Esophagus (tissue), 2 donors: ENCODE data around the gene APRT. TPM values are rescaled to one million over a fixed set of nuclear protein-coding genes. Genes with fewer than 3 reads are reported as not detected.

Experiments used
- H3K27ac ChIP-seq, 2 donors: one replicate each; pipeline ENCODE4 v1.5.1; 2013; ENCODE audit warnings: low read depth in 2 of 2, mild to moderate bottlenecking in 2 of 2, inconsistent platforms in 1 of 2, low read length in 1 of 2, moderate library complexity in 1 of 2
- H3K27me3 ChIP-seq, 2 donors: one replicate each; pipeline ENCODE4 v1.6.1; 2013; ENCODE audit warnings: low read length in 2 of 2, control low read depth in 1 of 2, mild to moderate bottlenecking in 1 of 2; ENCODE audit not compliant: insufficient read depth in 2 of 2, control insufficient read depth in 1 of 2
- H3K36me3 ChIP-seq, 2 donors: one replicate each; pipeline ENCODE4 v1.6.1; 2013; ENCODE audit warnings: low read length in 1 of 2; ENCODE audit not compliant: control insufficient read depth in 2 of 2, insufficient read depth in 2 of 2
- H3K4me1 ChIP-seq, 2 donors: one replicate each; pipeline ENCODE4 v1.6.1; 2013; ENCODE audit warnings: low read length in 1 of 2; ENCODE audit not compliant: control insufficient read depth in 2 of 2, insufficient read depth in 2 of 2
- H3K4me3 ChIP-seq, 2 donors: one replicate each; pipeline ENCODE4 v1.5.1; 2013; ENCODE audit warnings: low read length in 2 of 2, mild to moderate bottlenecking in 2 of 2, low read depth in 1 of 2, moderate library complexity in 1 of 2
- H3K9me3 ChIP-seq, 2 donors: one replicate each; pipeline ENCODE4 v1.6.1; 2013; ENCODE audit warnings: mild to moderate bottlenecking in 2 of 2, low read depth in 1 of 2, low read length in 1 of 2, moderate library complexity in 1 of 2; ENCODE audit not compliant: control insufficient read depth in 2 of 2, insufficient read depth in 1 of 2
- WGBS, 2 donors: extraction: QIAGEN DNeasy Blood & Tissue Kit; methylation state at CpG; one replicate each; pipeline ENCODE4 v1.1.7; 2013; 5-methylcytosine and 5-hydroxymethylcytosine counted together
- polyA plus RNA-seq, 2 donors: library from polyadenylated mRNA; stranded (reverse); fragments of 200-250 nt; gene quantifications; one replicate each; pipeline ENCODE4 v1.2.3, GENCODE V29; 2013
- donor health status: healthy with polysubstance abuse.
- donor health status: Bipolar disorder and iron deficiency.

The APRT gene
- polyA plus RNA-seq, 2 donors: 137 to 223 TPM

DNA sequence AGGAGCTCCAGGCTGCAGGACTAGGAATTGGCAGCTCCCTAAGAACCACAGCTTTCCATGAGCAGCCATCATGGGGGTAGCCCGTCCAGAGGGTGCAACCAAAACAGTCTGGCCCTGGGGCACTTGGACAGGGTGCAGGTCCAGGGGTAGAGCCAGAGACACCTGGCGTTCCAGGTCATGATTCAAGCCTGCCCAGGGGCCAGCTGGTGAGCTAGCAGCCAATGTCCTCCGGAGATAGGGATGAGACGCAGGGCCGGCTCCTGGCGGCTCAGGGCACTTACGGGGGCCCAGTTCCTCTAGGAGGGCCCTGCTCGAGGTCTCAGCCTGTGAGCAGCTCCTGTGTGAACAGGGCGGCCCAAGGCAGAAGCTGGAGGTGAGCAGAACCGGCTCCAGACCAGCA, 48.8 kb downstream of the APRT start:
- Histone ChIP-seq H3K4me1 (peaks cover 16 to 47% of the 10 kb centered on the region in 2 donors), H3K36me3 (peaks cover 0 to 14% of the 10 kb centered on the region in 2 donors), H3K27me3 (no peaks in the 10 kb centered on the region), H3K27ac (no peak overlapping the region), H3K9me3 (no peaks in the 10 kb centered on the region), H3K4me3 (no peak overlapping the region)
- 82 to 84% methylated on average over 10 of the region's 10 CpGs for WGBS, 2 donors

DNA sequence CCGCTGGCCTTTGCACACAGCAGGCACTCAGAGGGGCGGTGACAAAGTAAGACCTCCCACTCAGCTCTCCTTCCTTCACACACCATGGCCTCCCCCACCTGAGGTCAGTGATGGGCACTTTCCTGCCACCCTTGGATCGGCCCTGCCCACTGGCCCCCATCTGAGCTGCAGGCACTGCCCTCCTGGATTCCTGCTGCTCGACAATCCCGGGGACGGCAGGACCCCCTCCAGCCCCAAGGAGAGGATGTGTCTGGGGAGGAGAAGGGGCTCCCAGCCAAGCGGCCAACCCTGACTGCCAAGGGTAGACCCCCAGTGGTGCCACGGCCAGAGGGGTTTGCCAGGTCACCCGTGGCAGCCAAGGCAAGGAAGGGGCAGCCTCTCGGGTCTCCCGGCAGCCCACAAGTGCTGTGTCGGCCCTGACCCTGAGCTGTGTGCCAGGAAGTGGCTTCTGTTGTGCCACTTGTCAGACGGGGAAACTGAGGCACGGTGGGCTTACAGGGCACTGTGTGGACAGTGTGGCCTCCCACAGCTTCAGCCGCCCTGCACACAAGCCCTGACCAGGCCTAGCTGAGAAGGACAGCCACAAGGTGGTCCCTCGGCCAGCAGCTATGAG, 49.4 kb downstream of the APRT start:
- no peaks in the 10 kb centered on the region for H3K27me3 ChIP-seq
- H3K9me3 ChIP-seq: no peaks in the 10 kb centered on the region
- H3K4me3 ChIP-seq: no peak overlapping the region
- H3K4me1 ChIP-seq: peaks cover 13 to 43% of the 10 kb centered on the region in 2 donors
- WGBS, 2 donors: 77 to 78% methylated on average over 16 of the region's 16 CpGs
- H3K36me3 ChIP-seq: peaks cover 0 to 14% of the 10 kb centered on the region in 2 donors
- H3K27ac ChIP-seq: peak overlapping the region in 1 of 2 donors; percentile 8

DNA sequence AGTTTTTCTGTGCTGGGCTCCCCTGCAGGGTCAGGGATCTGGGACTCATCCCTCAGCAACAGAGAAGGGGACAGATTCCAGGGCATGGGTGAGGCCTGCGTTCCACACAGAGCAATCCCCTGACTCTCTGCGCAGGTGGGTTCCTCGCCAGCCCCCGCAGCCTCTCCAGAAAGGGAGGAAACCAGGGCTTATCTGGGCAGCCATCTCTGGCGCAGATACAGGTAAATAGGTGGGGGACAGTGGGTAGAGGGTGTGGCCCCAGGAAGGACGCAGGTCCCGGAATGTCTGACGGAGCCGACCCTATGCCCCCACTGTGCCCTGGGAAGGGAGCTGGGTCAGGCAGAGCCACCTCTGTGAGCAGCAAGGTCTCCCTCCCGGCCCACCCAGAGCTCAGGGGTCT, 49.9 kb downstream of the APRT start:
- H3K9me3 ChIP-seq: no peaks in the 10 kb centered on the region
- H3K27ac ChIP-seq: peak overlapping the region in 1 of 2 donors; percentile 8
- H3K4me1 ChIP-seq: peaks cover 10 to 43% of the 10 kb centered on the region in 2 donors
- 68 to 76% methylated on average over 10 of the region's 10 CpGs for whole genome bisulfite sequencing, 2 donors
- H3K36me3 ChIP-seq: peaks cover 0 to 14% of the 10 kb centered on the region in 2 donors
- no peak overlapping the region for H3K4me3 ChIP-seq
- H3K27me3 ChIP-seq: no peaks in the 10 kb centered on the region

DNA sequence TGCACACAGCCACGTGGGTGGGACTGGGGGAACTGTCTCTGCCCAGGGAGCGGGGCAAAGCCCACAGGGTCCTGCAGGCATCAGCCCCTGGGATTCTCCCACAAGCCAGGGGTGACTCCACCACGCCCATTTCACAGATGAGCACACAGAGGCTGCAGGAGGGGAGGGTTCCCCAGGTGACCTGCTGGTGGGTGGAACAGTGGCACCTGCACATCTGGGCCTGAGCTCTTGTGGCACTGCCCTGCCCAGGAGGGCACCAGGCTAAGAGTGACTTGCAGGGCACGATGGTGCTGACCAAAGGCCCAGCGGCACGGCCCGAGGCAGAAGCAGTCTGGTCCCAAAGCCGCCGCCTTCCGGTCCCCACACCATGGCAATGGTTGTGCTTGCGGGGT, 50.6 kb downstream of the APRT start:
- Histone ChIP-seq H3K36me3 (peaks cover 0 to 14% of the 10 kb centered on the region in 2 donors), H3K9me3 (no peaks in the 10 kb centered on the region), H3K27me3 (no peaks in the 10 kb centered on the region), H3K4me3 (no peak overlapping the region), H3K4me1 (peaks cover 10 to 42% of the 10 kb centered on the region in 2 donors), H3K27ac (peak overlapping the region in 1 of 2 donors; percentile 32)
- WGBS, 2 donors: 91 to 93% methylated on average over 10 to 11 of the region's 11 CpGs

DNA sequence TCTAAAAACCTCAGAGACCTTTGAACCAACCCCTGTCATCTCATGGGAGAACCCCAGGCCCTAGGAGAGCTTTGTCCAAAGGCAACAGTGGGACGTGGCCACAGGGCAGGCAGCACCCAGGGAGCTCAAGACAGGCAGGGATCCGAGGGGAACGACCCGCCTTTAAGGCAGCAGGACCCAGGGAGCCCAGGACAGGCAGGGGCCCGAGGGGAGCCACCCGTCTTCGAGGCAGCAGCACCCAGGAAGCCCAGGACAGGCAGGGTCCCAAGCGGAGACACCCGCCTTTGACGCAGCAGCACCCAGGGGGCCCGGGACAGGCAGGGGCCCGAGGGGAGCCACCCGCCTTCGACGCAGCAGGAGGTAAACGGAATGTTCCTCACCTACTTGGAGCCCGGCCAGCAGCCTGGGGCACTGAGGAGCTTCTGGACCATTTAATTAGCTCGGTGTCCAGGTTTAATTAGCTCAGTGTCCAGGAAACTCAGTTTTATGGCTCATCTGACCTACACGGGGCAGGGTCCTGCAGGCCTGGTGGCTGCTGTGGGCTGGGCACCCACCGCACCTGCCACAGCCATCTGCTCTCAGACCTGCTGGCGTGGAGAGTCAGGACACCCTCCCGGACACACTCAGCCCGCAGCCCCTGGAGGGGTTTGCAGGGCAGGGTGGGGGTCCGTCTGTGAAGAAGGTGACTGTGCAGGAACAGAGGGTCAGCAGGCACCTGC, 51.1 kb downstream of the APRT start:
- Histone ChIP-seq H3K9me3 (no peaks in the 10 kb centered on the region), H3K4me1 (peaks cover 14 to 43% of the 10 kb centered on the region in 2 donors), H3K27ac (peak overlapping the region; percentile 18 to 65), H3K36me3 (peaks cover 0 to 11% of the 10 kb centered on the region in 2 donors), H3K27me3 (no peaks in the 10 kb centered on the region), H3K4me3 (no peak overlapping the region)
- 71 to 73% methylated on average over 23 to 24 of the region's 24 CpGs for WGBS, 2 donors

DNA sequence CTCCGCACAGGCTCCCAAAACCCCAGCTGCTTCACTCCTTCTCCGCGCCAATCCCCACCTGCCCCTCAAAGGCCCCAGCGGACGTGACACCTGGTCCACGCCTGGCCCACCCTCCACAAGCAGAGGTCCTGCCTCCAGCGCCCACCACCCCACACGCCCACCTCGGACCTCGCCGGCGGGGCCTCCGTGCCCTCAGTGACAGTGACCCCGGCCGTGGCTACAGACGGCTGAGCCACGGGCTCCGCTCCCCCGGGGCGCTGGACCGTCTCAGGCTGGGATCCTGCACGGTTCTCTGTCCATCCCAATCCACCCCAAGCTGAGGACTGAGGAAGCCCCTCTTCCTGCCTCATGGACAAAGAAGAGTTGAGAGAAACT, 51.8 kb downstream of the APRT start:
- Histone ChIP-seq H3K4me1 (peaks cover 16 to 40% of the 10 kb centered on the region in 2 donors), H3K9me3 (no peaks in the 10 kb centered on the region), H3K27ac (peak overlapping the region; percentile 49 to 65), H3K4me3 (no peak overlapping the region), H3K36me3 (peaks cover 0 to 11% of the 10 kb centered on the region in 2 donors), H3K27me3 (no peaks in the 10 kb centered on the region)
- WGBS, 2 donors: 89 to 94% methylated on average over 22 of the region's 22 CpGs

Other genes starting within 250 kb of the APRT start
- 10 to 100 TPM; 19.1 to 24.5 TPM for gene ZC3H18, start 241.5 kb downstream of the APRT start, polyA plus RNA-seq
- gene IL17C, start 173.4 kb downstream of the APRT start, polyA plus RNA-seq: under 1 TPM; 0.07 to 0.59 TPM
- gene CYBA, start 160.9 kb downstream of the APRT start, polyA plus RNA-seq: 10 to 100 TPM; 58.5 to 67.8 TPM
- 100 to 1,000 TPM in 1 of 2 donors, 10 to 100 TPM in 1; 92.5 to 149 TPM for gene MVD, start 148.8 kb downstream of the APRT start, polyA plus RNA-seq
- gene SNAI3, start 125.4 kb downstream of the APRT start, polyA plus RNA-seq: under 1 TPM; 0.24 to 0.28 TPM
- 10 to 100 TPM in 1 of 2 donors, 1 to 10 TPM in 1; 5.2 to 11.7 TPM for gene RNF166, start 105.5 kb downstream of the APRT start, polyA plus RNA-seq
- gene CTU2, start 105.4 kb downstream of the APRT start, polyA plus RNA-seq: 10 to 100 TPM; 10.4 to 11.0 TPM
- gene PIEZO1, start 26.7 kb downstream of the APRT start, polyA plus RNA-seq: 100 to 1,000 TPM; 102 to 172 TPM
- 1 to 10 TPM; 5.8 to 9.9 TPM for gene CDT1, start 8.1 kb downstream of the APRT start, polyA plus RNA-seq
- gene GALNS, start 45.0 kb upstream of the APRT start, polyA plus RNA-seq: 10 to 100 TPM; 10.7 to 20.4 TPM
- gene TRAPPC2L, start 45.2 kb upstream of the APRT start, polyA plus RNA-seq: 10 to 100 TPM; 42.8 to 44.1 TPM
- under 1 TPM; 0.04 to 0.14 TPM for gene PABPN1L, start 54.7 kb upstream of the APRT start, polyA plus RNA-seq
- 1 to 10 TPM in 1 of 2 donors, under 1 TPM in 1; 0.93 to 1.4 TPM for gene CBFA2T3, start 165.3 kb upstream of the APRT start, polyA plus RNA-seq